ENCODE data around the gene TBRG1.

GRCh38 chr11:124643605-124644425 is 21.2 kb downstream of the TBRG1 start:
- TF ChIP-seq CTCF (IDR thresholded peaks at IDR 0.05) = no peak
- TF ChIP-seq EZH2 (IDR thresholded peaks at IDR 0.05) = no peak

Data from neural progenitor cell (in vitro differentiated cells).